HG03103 (cell line): ENCODE measurements around the gene SOX21.

Source experiments
- ATAC-seq: cut with Tn5 transposase; IDR thresholded peaks from one replicate; pipeline ENCODE4 v1.9.1; 2021; ENCODE audit warnings: low read depth; ENCODE audit not compliant: unreplicated experiment

The SOX21 gene

GRCh38 chr13:94709001-94709834 lies 3.1 kb downstream of the SOX21 start:
- ATAC-seq = no peak

DNA sequence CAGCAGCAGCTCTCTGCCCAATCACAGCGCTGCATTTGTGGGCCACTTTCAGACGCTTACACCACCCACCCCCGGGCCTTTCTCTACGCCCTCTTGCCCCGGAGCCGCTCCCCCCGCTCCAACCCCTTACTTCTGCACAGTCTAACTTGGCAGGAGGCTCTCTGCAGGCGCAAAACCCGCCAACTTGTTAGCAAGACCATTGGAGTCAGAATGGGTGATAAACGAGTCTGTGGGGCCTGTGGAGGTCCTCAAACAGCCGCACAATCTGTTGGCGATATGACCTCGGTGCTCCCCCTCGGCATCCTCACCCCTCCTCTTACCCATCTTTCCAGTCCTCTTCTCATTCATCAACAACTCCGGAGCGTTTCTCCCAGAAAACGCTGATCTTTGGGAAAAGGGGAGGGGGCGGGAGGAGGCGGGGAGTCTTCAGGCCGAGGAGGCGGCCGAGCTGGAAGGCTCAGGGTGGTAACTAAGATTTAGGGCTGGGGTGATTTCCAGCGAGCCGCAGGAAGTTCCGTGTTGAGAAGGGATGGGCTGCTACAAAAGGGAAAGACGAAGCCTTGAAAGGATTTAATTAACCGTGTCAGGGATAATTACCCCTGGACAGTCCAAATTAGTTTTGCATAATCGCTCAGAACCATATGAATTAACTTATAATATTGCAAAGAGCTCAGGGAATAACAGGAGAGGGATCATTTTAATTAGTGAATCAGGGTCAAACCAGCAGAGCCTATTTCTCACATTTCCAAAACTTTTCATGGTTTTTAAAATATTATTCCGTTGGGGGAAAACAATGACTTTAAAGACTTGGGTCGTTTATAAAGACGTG lies 4.1 kb downstream of the SOX21 start:
- ATAC-seq = no peak

DNA sequence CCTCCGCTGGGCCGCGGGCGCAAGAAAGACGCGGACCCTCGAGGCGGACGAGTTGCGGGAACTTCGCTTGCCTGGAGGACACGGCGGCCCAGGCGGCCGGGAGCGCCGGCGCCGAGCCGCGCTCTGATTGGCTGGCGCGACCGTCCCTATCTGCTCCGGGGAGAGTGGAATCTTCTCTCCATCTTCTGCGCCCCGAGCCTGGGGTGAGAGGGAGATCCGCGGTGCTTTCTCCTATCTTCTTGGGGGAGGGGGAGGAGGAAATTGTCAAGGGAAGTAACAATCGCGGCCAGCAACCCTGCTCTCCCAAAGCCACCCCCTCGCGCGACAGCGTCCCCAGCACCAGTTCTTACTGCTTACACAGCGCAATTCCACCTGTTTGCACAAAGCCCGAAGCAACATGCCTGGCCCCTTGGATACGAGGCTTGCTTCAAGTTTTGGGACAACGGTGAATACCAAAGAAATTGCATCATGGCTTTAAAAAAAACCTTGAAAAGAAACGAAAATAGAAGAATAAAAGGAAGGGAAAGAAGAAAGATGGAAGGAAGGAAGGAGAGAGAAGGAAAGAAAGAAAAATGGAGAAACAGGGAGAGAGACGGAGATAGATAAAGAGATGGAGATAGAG lies 4.8 kb downstream of the SOX21 start:
- no peak for ATAC-seq

DNA sequence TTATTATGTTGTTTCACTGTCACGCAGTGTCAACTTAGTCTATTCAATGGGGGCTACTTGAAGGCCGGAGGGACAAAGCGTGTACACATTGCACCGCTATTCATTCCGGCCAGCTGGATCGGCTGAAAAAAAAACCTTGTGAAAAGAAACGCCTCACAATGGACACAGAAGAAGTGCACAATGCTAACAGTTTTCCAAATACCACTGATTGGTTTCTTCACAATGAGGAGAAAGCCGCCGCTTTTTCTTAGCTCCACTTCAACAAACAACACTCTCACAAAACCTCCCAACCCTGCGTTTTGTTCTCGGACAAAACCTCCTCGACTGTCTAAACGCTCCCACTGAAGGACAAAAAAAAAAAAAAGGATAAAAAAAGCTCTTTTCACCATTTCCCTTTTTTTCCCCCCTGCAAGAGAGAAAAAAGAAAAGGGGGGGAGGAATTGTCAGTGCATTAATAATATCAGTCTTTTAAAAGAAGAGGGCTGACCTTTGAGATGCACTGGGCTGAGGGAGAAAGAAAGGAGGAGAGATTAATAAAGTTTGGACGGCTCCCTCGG lies 5.4 kb downstream of the SOX21 start:
- ATAC-seq = no peak

GRCh38 chr13:94706101-94706842 lies 6.1 kb downstream of the SOX21 start:
- ATAC-seq = no peak

DNA sequence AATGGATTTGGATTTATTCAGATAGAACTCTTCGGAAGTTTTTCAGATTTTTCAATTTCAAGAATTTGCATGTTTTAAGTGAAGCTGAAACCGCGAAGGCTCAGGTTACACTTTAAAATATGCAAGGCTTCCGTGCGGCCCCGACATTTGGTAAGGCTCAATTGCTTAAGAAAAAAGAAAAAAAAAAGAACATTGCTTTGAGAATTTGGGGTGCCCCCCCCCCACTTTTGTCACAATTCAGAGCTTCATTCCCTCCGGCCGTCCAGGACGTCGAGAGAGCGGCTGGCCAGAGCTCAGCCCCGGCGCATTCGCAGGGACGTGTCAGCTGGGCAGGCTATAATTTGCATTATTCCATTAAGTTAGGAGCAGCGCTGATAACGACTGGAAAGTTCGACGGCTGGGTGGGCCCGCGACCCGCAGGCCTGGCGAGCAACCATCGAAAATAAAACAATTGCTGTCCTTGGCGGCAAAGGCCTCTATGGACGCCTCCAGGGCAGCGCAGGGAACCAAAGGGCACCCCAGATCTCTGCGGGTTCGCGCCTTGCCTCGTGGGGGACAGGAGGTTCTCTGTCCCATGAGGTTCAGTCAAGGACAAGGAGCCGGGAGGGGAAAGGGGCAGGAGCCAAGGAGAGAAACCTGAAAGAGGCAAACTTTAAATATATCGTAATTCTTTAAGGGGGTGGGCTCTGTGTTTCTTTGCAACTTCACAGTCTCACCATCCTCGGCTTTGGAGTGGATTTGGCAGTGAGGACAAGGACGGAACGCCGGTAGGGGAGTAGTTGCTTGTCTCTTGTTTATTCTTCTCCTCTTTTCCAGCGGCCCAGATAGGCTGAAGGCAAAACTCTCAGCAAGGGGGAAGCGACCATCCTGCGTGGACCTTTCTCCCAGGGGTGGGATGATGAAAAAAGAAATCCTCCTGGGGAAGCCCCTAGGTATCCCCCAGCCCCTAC lies 7.0 kb downstream of the SOX21 start:
- ATAC-seq = no peak

DNA sequence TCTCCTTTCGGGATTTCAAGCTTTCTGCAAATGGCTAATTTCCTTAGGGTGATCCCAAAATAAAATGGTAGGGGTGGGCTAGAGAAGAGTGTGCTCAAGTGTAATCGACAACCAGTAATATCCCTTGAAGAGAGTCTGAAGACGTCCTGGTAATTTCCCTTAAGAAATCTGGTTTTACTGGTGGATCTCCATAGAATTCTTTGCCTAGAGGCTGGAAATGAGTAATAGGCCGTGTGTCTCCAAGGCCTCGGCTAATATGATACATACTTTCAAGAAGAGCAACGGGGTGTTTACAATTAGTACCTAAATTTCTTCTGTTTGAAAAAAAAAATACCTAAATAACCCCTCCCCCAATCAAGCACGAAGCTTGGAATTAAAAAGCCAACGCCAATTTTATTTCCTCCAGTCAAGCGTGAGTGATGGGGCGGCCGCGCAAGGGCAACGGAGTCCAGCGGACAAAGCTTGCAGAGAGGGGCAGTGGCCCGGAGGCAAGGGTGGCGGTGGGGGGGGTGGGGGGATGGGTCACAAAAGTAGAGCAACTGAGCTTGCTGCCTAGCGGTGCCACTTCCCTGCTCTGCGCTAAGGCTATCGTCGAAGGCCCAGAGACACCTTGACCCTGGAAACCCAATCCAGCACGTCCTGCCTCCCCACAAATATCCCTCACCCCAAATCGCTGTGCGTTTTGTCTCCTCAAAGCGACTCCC lies 7.8 kb downstream of the SOX21 start:
- no peak for ATAC-seq

DNA sequence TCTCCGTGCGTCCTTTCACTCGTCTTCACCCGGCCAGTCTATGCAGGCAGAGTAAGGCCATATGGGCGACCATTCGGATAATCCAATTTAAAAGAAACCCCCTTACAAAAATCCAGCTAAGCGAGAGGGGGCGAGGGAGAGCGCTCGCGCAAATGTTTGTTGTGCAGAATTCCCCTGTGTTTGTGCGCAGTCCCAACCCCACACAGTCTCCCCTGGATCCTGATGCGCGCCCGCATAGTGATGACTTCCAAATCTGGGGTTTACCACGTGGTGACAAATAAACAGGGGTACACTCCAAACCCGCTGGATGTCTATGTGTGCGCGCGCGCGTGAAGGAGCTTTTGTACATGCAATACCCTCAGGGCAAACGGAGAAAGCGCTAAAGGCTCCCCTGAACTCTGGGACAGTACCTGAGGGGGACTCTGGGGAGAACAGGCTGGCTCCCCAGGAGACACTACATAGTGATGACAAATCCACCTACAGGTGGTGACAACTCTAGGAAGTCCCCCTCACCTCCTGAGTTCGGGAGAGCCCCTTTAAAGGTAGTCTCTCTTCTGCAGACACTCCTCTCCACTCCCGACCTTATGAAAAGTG lies 8.5 kb downstream of the SOX21 start:
- no peak for ATAC-seq

GRCh38 chr13:94703271-94703670 lies 9.1 kb downstream of the SOX21 start:
- ATAC-seq = no peak

DNA sequence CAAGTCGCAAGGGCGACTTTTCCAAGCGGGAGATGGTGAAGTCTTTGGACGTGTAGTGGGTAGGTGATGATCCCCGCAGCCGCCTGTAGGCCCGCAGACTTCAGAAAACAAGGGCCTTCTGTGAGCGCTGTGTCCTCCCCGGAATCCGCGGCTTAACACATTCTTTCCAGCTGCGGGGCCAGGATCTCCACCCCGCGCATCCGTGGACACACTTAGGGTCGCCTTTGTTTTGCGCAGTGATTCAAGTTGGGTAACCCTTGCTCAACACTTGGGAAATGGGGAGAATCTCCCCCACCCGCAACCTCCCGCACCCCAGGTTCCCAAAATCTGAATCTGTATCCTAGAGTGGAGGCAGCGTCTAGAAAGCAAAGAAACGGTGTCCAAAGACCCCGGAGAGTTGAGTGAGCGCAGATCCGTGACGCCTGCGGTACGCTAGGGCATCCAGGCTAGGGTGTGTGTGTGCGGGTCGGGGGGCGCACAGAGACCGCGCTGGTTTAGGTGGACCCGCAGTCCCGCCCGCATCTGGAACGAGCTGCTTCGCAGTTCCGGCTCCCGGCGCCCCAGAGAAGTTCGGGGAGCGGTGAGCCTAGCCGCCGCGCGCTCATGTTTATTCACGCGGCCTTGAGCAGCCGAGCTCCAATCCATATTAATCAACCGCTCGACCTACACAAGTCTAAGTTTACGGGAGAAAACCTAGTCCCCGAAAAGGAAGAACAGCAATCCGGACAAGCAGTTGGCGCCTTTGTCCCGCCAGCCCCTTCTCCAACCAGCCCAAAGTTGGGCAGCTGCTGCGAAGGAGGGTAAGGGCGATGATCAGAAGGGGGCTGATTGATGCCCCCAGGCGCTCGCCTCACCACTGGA lies 9.9 kb downstream of the SOX21 start:
- no peak for ATAC-seq

- no peak for ATAC-seq
Observed at GRCh38 chr13:94701313-94702180, 10.8 kb downstream of the SOX21 start.

- no peak for ATAC-seq
Observed at GRCh38 chr13:94700536-94700935, 11.8 kb downstream of the SOX21 start.

DNA sequence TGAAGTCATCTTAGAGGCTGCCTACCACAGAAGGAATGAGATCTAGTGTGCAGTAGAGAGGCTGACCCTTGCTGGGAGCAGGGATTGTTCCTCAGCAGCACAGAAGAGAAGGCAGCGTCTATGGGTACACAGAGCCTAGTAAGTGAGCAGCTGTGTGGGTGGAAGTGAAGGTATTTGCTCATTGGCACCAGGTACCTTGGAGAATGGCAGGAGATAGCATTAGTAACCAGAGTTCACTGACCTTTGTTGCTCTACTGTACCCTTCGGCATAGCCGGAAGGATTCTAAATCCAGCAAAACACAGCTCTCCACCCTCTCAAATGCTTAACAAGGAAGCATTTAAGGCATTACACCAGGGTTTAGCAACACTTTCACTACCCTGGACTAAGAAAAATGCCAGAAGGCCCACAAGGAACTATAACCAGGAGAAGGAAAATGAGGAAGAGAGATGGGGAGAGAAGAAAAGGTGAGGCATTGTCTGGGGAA lies 12.3 kb downstream of the SOX21 start:
- ATAC-seq = no peak

- no peak for ATAC-seq
Observed at GRCh38 chr13:94696171-94696570, 16.2 kb downstream of the SOX21 start.

GRCh38 chr13:94692030-94692429 lies 20.3 kb downstream of the SOX21 start:
- ATAC-seq = no peak

DNA sequence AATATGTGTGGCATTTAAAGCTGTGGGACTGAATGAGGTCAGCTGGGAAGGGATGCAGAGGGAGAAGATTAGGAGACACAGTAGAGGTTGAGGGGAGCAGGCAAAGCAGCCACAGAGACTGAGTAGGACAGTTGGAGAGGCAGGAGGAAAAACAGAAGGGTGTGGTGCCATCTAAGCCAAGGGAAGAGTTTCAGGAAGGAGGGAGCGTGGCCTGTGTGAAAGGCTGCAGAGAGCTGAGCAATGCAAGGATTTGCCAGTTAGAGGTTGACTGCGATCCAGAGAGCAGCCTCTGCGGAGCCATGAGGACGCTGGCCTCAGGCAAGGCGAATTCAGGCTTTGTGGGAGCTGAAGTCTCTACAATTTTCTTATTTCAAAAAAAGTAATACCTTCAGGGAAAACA lies 28.9 kb downstream of the SOX21 start:
- no peak for ATAC-seq
